Stimulated activated naive B cell treated with anti-CD40 and anti-IgM and Interleukin-4, amounts not matched to agents 10 μg/mL and 1 μg/mL and 100 μg/mL, for 72 hours (primary cell): Measurements from ENCODE around the gene PLPPR1.
"Not testable (repeated sequence)": the region's sequence is repeated elsewhere in the genome, so short reads cannot be mapped to it uniquely, and the experiment has no call there.

ENCODE experiments used
- ATAC-seq, 2 donors: fragments of 150-1000 bp; cut with Tn5 transposase; replicated peaks; 2 replicates each; pipeline ENCODE4 v1.10.0; 2021; ENCODE audit warnings: moderate library complexity in 1 of 2
- DNase-seq: peaks from one replicate; pipeline ENCODE4 v3.0.0; 2021
- H3K27ac Mint-ChIP-seq: one replicate; pipeline ENCODE4 v1.8.0; 2022; ENCODE audit warnings: mild to moderate bottlenecking, mixed read lengths
- H3K27me3 Mint-ChIP-seq, 2 donors: one replicate each; pipeline ENCODE4 v1.8.0; 2022; ENCODE audit warnings: mixed read lengths in 2 of 2
- H3K36me3 Mint-ChIP-seq, 2 donors: one replicate each; pipeline ENCODE4 v1.8.0; 2022; ENCODE audit warnings: mixed read lengths in 2 of 2, mild to moderate bottlenecking in 1 of 2
- H3K4me1 Mint-ChIP-seq, 2 donors: one replicate each; pipeline ENCODE4 v1.8.0; 2022; ENCODE audit warnings: mixed read lengths in 2 of 2, mild to moderate bottlenecking in 1 of 2
- H3K4me3 Mint-ChIP-seq, 2 donors: one replicate each; pipeline ENCODE4 v1.8.0; 2022; ENCODE audit warnings: mild to moderate bottlenecking in 2 of 2, mixed read lengths in 2 of 2, moderate library complexity in 1 of 2
- H3K9me3 Mint-ChIP-seq, 2 donors: one replicate each; pipeline ENCODE4 v1.8.0; 2022; ENCODE audit warnings: mixed read lengths in 2 of 2, mild to moderate bottlenecking in 1 of 2

The PLPPR1 gene

DNA sequence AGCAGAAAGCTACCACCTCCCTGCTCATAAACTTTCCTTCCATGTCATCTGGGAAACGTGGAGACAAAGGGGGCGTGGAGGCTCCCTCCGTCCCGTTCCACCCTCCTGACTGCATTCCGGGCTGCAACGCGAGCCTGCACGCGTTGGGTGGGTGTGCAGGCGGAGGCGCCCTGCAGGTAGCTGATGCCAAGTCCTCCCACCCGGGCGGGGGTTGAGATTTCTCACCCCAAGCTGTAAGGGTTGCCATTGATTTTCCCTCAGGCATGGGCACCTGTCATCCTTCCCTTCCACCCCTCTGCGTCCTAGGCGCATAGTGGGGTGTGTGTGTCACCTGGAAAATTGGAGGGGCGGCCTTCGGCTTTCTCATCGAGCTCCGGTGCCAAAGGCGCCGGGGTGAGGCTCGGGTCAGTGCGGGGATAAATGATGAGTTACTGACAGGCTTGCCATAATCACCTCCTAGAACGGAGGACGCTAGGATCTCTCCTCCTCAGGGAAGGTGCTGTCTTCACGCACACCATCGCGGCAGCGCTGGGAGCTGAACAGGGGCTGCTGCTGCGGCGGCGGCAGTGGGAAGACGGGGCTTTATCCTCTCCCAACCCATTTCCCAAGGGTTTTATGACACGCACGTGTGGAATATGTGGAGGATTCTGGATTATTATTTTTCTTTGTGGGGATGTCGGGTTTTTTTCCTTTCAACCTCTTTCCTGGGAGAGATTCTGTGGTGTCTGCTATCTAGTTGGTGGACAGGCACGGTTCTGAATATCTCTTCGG is 973 bp downstream of the PLPPR1 start:
- DNase-seq (no peak), ATAC-seq (no peak)
- Mint-ChIP-seq H3K27me3 (peaks cover 46 to 62% of the 10 kb centered on the region in 2 donors), H3K9me3 (no peaks in the 10 kb centered on the region), H3K36me3 (no peaks in the 10 kb centered on the region), H3K4me3 (no peak overlapping the region), H3K4me1 (no peaks in the 10 kb centered on the region), H3K27ac (no peak overlapping the region)

DNA sequence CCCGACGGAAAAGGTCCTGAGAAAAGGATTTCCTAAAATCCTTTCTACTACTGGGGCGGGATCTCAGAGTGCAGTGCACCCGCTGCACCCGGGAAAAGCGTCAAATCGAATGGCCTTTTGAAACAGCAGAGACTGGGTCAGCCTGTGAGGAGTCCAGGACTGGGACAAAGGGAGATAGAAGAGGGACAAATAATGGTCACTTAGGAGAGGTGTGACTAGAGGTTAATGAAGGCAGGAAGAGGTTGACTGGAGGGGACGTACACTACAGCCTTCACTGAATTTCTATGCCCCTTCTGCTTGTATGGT is 1.5 kb downstream of the PLPPR1 start:
- Mint-ChIP-seq H3K36me3 (no peaks in the 10 kb centered on the region), H3K4me3 (no peak overlapping the region), H3K9me3 (no peaks in the 10 kb centered on the region), H3K4me1 (no peaks in the 10 kb centered on the region), H3K27me3 (peaks cover 46 to 62% of the 10 kb centered on the region in 2 donors), H3K27ac (no peak overlapping the region)
- DNase-seq, result no peak
- no peak for ATAC-seq

DNA sequence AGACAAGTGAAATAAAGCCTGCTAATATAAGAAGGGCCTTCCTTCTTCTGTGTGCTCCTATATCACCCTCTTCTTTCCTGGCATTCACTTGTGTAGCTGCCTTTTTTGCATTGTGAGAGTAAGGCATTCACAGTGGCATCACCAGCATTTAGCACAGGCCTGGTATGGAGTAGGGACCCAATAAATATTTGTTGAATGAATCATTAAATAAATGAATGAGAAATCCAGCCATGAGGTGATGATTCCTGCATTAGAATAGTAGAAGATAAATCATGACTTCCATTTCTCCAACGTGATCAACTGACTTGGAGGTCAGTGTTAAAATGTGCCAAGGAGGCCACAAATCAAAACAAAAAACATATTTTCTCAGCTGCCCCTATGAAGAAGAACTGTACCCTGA is 3.9 kb downstream of the PLPPR1 start:
- Mint-ChIP-seq H3K4me1 (no peaks in the 10 kb centered on the region), H3K27me3 (peaks cover 35 to 43% of the 10 kb centered on the region in 2 donors), H3K27ac (no peak overlapping the region), H3K4me3 (no peak overlapping the region), H3K9me3 (no peaks in the 10 kb centered on the region), H3K36me3 (no peaks in the 10 kb centered on the region)
- DNase-seq (no peak), ATAC-seq (no peak)

DNA sequence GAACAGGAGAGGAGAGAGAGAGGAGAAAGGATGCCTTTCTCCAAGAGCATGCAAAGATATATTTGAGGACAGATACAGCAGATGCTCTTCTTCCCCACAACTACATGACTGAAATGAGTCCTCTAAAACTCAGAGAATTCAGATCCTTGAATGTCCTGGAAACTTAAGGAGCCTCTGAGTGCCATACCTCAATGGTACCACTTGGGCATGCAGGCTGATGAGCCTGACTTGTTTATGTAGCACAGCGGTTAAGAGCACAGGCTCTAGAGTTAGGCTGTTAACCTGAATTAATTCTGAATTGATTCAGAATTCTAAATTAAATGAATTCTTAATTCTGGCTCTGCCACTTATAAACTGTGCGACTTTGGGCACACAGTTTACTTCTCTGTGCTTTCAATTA is 5.7 kb downstream of the PLPPR1 start:
- H3K36me3 Mint-ChIP-seq, result no peaks in the 10 kb centered on the region

DNA sequence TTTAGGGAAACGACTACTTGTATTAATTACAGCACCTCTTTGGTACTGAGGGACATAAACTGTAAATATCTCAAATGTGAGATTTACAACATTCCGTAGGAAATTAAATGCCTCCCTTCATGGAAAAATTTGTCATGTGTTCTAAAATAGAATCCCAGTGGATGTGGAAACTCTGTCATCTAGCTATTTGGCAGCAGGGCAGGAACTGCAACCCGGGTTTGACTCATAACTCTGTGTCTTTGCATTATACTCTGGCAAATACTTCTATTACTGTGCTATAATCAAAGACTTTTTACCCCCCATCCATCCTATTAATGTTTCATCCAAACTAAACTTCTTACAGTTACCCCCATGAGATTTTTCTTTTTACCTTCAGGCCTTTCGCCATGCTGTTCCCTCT is 6.6 kb downstream of the PLPPR1 start:
- DNase-seq, result no peak
- Mint-ChIP-seq H3K4me1 (no peaks in the 10 kb centered on the region), H3K27me3 (peaks cover 19 to 22% of the 10 kb centered on the region in 2 donors), H3K9me3 (peaks cover 0 to 2% of the 10 kb centered on the region in 2 donors), H3K4me3 (no peak overlapping the region), H3K36me3 (peaks cover 0 to 2% of the 10 kb centered on the region in 2 donors), H3K27ac (no peak overlapping the region)
- no peak for ATAC-seq

More for the DNA sequence above, 5.7 kb downstream of the PLPPR1 start:
- ATAC-seq (no peak), DNase-seq (no peak)
- Mint-ChIP-seq H3K9me3 (no peaks in the 10 kb centered on the region), H3K27me3 (peaks cover 25 to 26% of the 10 kb centered on the region in 2 donors), H3K4me3 (no peak overlapping the region), H3K4me1 (no peaks in the 10 kb centered on the region), H3K27ac (no peak overlapping the region)

DNA sequence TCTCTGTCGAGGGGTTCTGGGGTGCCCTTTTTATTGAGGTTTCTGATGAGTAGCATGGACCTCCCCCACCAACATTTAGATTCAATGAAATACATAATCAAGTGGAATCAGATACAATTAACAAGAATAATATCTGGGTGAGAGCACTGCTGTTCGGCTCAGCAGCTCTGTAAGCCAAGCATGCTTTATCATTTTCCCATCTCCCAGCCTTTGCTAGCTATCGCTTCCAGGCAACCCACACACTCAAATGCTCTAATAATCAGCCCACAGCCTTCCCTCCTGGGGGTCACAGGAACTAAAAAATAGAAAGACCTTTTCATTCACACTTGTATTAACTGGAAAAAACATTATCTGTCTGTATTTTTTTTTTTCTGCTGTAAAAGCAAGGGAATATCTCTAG is 8.9 kb downstream of the PLPPR1 start:
- peaks cover 3 to 5% of the 10 kb centered on the region in 2 donors for H3K27me3 Mint-ChIP-seq
- peaks cover 0 to 2% of the 10 kb centered on the region in 2 donors for H3K9me3 Mint-ChIP-seq
- DNase-seq (no peak), ATAC-seq (no peak)
- no peak overlapping the region for H3K4me3 Mint-ChIP-seq
- H3K4me1 Mint-ChIP-seq, result no peaks in the 10 kb centered on the region
- H3K36me3 Mint-ChIP-seq, result peaks cover 0 to 2% of the 10 kb centered on the region in 2 donors
- H3K27ac Mint-ChIP-seq, result no peak overlapping the region

DNA sequence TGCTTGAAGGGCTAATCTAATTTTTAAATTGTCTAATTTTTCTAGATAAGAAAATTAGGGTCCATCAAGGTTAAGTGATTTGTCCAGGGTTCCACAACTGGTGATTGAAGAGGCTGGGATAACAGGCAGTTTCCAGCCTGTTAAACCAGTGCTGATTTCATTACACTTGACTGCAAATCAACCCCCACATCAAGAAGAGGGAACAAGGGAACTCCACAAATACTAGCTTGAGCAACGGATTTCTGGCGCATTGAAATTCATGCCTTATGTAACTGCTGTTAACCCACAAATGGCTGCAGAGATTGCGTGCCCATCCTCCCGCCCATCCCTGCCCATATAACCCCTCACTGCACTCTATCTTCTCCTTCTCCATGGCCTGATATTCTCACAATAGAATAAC is 10.0 kb downstream of the PLPPR1 start:
- Mint-ChIP-seq H3K9me3 (peaks cover 0 to 2% of the 10 kb centered on the region in 2 donors), H3K27me3 (peaks cover 3 to 5% of the 10 kb centered on the region in 2 donors), H3K4me3 (no peak overlapping the region), H3K4me1 (no peaks in the 10 kb centered on the region), H3K36me3 (peaks cover 0 to 2% of the 10 kb centered on the region in 2 donors), H3K27ac (no peak overlapping the region)
- DNase-seq (no peak), ATAC-seq (no peak)

DNA sequence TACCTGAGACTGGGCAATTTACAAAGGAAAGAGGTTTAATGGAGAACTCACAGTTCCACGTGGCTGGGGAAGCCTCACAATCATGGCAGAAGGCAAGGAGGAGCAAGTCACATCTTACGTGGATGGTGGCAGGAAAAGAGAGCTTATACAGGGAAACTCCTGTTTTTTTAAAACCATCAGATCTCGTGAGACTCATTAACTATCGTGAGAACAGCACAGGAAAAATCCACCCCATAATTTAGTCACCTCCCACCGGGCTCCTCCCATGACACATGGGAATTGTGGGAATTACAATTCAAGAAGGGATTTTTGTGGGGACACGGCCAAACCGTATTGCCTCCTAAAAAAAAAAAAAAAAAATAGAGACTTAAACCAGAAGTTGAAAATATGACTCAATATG is 11.1 kb downstream of the PLPPR1 start:
- not testable (repeated sequence) for DNase-seq, H3K9me3 Mint-ChIP-seq, H3K36me3 Mint-ChIP-seq, H3K27me3 Mint-ChIP-seq, H3K27ac Mint-ChIP-seq, H3K4me1 Mint-ChIP-seq, H3K4me3 Mint-ChIP-seq, ATAC-seq

DNA sequence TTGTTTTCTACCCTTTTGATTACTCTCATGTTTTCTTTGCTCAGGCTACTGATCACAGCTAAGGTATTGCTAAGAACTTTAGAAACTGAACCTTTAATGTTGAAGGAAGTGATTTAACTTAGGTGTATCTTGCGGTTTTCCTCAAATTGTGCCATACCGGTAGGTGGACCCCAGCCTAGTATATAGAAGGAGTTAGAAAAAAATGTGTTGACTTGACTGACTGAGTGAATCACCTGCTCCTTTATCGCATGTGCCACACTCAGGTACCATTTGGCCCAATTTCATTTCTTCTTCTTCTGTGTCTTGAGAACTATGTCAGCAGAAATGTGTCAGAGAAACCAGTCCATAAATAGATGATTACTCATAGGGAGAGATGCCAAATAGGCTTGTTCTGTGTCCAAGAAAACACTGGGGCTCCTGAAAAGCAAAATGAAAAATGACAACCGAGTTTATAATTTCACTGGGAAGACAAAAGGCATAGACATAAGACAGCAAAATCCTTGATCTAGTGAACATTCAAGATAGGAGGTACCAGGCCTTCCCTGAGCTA is 19.4 kb downstream of the PLPPR1 start:
- no peak for DNase-seq
- no peak overlapping the region for H3K27ac Mint-ChIP-seq
- no peak for ATAC-seq
- H3K4me1 Mint-ChIP-seq, result no peaks in the 10 kb centered on the region
- no peaks in the 10 kb centered on the region for H3K36me3 Mint-ChIP-seq
- H3K4me3 Mint-ChIP-seq, result no peak overlapping the region
- H3K27me3 Mint-ChIP-seq, result no peaks in the 10 kb centered on the region
- H3K9me3 Mint-ChIP-seq, result peaks cover 0 to 1% of the 10 kb centered on the region in 2 donors

DNA sequence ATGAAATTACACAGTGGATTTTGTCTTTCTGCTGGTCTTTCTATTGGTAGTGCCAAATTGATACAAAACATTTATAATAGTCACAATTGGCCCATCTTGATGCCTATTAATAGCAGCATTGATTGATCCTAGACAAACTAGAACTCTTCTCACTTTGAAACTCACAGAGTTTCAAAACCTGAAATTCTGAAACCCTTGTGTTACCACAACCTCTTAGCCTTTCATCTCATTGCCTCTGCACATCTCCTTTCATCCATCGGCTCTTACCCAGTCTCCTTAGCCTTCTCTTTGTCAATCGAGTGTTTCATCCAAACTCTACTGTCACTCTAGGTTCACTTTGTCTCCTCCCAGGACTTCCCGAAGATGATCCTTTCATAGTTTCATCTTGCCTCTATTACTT is 22.1 kb downstream of the PLPPR1 start:
- Mint-ChIP-seq H3K4me1 (no peaks in the 10 kb centered on the region), H3K36me3 (no peaks in the 10 kb centered on the region), H3K4me3 (no peak overlapping the region), H3K27me3 (no peaks in the 10 kb centered on the region), H3K9me3 (no peaks in the 10 kb centered on the region), H3K27ac (no peak overlapping the region)
- ATAC-seq (no peak), DNase-seq (no peak)

DNA sequence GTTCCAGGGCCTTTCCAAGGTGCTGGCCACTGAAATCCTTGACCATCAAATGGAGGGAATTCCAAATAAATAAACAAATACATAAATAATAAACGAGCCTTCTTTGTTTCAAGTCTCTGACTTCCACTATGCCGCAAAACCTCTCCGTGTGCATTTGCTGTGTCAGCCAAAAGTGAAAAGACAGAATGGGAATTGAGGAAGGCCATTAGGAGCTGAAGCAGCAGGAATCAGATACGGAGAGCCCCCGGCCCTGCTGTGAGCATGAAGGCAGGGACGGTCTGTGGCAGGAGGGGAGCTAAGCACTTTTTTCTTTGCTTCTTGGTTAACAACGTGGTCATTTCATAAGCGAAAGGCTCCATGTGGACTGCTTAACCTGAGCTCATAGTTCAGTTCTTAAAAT is 26.1 kb downstream of the PLPPR1 start:
- ATAC-seq (no peak), DNase-seq (no peak)
- H3K27ac Mint-ChIP-seq, result no peak overlapping the region
- no peaks in the 10 kb centered on the region for H3K27me3 Mint-ChIP-seq
- H3K4me1 Mint-ChIP-seq, result no peaks in the 10 kb centered on the region
- no peak overlapping the region for H3K4me3 Mint-ChIP-seq
- H3K9me3 Mint-ChIP-seq, result no peaks in the 10 kb centered on the region
- no peaks in the 10 kb centered on the region for H3K36me3 Mint-ChIP-seq

DNA sequence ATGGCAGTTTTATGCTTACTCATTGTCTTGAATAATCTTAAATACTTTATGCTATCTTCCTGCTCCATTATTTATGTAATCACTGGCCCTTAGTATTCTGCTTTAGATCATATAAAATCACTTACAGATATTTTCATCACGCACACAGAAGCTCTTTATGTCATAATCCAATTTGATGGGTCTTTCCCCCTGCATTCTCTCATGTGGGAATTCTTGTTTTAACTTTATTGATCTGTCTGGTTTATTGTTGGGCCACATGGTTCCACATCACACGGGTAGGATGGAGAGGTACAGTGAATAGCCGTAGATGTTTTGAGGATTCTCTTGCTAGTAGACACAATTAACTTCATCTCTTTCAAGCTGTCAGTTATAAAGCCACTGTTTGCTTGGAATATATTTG is 27.0 kb downstream of the PLPPR1 start:
- peaks cover 0 to 3% of the 10 kb centered on the region in 2 donors for H3K27me3 Mint-ChIP-seq
- ATAC-seq, result no peak
- no peak overlapping the region for H3K27ac Mint-ChIP-seq
- DNase-seq, result no peak
- H3K4me3 Mint-ChIP-seq, result no peak overlapping the region
- H3K36me3 Mint-ChIP-seq, result no peaks in the 10 kb centered on the region
- H3K9me3 Mint-ChIP-seq, result no peaks in the 10 kb centered on the region
- no peaks in the 10 kb centered on the region for H3K4me1 Mint-ChIP-seq

DNA sequence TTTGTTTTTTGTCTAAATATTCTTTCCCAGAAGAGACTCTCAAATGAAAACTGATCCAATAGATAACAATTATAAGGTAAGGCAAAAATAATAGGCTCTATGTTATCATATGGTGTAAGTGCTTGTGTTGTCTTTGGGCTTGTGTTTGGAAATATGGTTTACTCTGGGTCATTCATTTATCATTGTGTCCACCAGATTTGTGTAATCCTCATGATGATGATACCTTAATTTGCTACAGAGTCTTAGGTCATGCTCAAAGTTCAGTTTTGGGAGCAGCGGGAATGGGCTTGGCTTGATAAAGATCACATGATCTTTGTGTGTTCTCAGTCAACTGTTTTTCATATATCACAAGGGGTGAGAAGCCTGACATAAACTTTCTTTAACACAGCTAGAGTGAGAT is 34.2 kb downstream of the PLPPR1 start:
- no peak for ATAC-seq
- Mint-ChIP-seq H3K4me3 (no peak overlapping the region), H3K36me3 (no peaks in the 10 kb centered on the region), H3K9me3 (no peaks in the 10 kb centered on the region), H3K27ac (no peak overlapping the region), H3K27me3 (peaks cover 0 to 3% of the 10 kb centered on the region in 2 donors), H3K4me1 (no peaks in the 10 kb centered on the region)
- DNase-seq, result no peak

DNA sequence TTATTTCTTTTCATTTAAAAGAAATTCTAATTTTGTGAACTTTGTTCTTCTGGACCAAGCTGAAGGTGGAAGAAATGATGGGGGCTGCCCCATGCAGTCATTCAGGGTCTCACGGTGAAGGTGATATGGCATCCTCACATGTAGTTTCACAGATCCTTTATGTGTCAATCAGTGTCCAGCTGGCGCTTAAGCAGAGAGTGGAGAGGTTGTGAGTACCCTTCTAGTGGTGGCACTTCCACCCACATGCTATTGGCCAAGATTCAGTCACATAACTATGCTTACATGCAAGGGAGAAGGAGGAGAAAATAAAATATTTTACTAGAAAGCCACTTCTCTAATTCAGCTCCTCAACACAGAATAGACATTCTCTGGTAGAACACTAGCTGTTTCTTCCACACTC is 34.7 kb downstream of the PLPPR1 start:
- Mint-ChIP-seq H3K9me3 (no peaks in the 10 kb centered on the region), H3K27me3 (peaks cover 0 to 3% of the 10 kb centered on the region in 2 donors), H3K4me3 (no peak overlapping the region), H3K27ac (no peak overlapping the region), H3K36me3 (no peaks in the 10 kb centered on the region), H3K4me1 (no peaks in the 10 kb centered on the region)
- no peak for ATAC-seq
- no peak for DNase-seq

DNA sequence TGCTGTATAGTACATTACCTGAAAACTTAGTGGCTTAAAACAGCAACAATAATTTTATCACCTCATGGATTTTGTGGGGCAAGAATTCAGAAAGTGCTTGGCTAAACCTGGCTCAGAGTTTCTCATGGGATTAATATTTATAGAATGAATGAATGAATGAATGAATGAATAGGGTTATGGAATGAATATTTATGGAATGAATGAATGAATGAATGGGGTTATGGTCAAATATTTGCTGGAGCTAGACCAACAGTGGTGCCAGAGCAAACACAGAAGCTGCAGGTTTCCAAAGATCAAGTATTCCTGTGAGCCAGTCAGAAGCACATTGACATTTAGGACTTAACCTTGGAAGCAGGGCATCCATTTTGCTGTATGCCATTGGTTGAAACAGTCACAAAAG is 35.7 kb downstream of the PLPPR1 start:
- ATAC-seq (no peak), DNase-seq (no peak)
- Mint-ChIP-seq H3K4me3 (no peak overlapping the region), H3K27ac (no peak overlapping the region), H3K9me3 (no peaks in the 10 kb centered on the region), H3K4me1 (no peaks in the 10 kb centered on the region), H3K36me3 (no peaks in the 10 kb centered on the region), H3K27me3 (peaks cover 0 to 3% of the 10 kb centered on the region in 2 donors)
